Forelimb muscle (tissue), 1 donor: ENCODE measurements around the gene SCYGR8. TPM values are rescaled to one million over a fixed set of nuclear protein-coding genes. Genes with fewer than 3 reads are reported as not detected.

Source experiments
- polyA plus RNA-seq: library from polyadenylated mRNA; unstranded; fragments of 120-200 nt; gene quantifications from one replicate; pipeline ENCODE4 v1.2.1, GENCODE V29; 2013; ENCODE audit not compliant: insufficient read length

SCYGR8 gene
- polyA plus RNA-seq, 1 donor: not detected

Other genes starting within 250 kb of the SCYGR8 start
- not detected for gene SCYGR2, start 147.0 kb upstream of the SCYGR8 start, polyA plus RNA-seq
- gene SCYGR3, start 131.1 kb upstream of the SCYGR8 start, polyA plus RNA-seq: not detected
- gene SCYGR4, start 128.4 kb upstream of the SCYGR8 start, polyA plus RNA-seq: not detected
- gene SCYGR5, start 79.1 kb upstream of the SCYGR8 start, polyA plus RNA-seq: not detected
- 0.56 TPM for gene SLC19A3, start 27.9 kb upstream of the SCYGR8 start, polyA plus RNA-seq
- not detected for gene SCYGR6, start 21.1 kb upstream of the SCYGR8 start, polyA plus RNA-seq
- gene SCYGR7, start 17.6 kb upstream of the SCYGR8 start, polyA plus RNA-seq: not detected
- 0.49 TPM for gene CCL20, start 67.9 kb downstream of the SCYGR8 start, polyA plus RNA-seq
- 0.08 TPM for gene DAW1, start 125.7 kb downstream of the SCYGR8 start, polyA plus RNA-seq